Mucosa of rectum (tissue), 2 donors: ENCODE measurements around the gene SRBD1.

Source experiments
- H3K27ac ChIP-seq, 2 donors: one replicate each; pipeline ENCODE4 v1.7.0; 2013; ENCODE audit warnings: inconsistent platforms in 2 of 2, low read depth in 2 of 2, low read length in 2 of 2
- H3K27me3 ChIP-seq, 2 donors: one replicate each; pipeline ENCODE4 v1.7.0; 2013; ENCODE audit warnings: low read length in 2 of 2; ENCODE audit not compliant: control insufficient read depth in 2 of 2, insufficient read depth in 2 of 2
- H3K36me3 ChIP-seq, 2 donors: one replicate each; pipeline ENCODE4 v1.7.0; 2013; ENCODE audit warnings: low read length in 2 of 2; ENCODE audit not compliant: control insufficient read depth in 2 of 2, insufficient read depth in 2 of 2
- H3K4me1 ChIP-seq, 2 donors: one replicate each; pipeline ENCODE4 v1.7.0; 2013; ENCODE audit warnings: low read length in 2 of 2, mild to moderate bottlenecking in 1 of 2; ENCODE audit not compliant: control insufficient read depth in 2 of 2, insufficient read depth in 2 of 2
- H3K4me3 ChIP-seq, 2 donors: one replicate each; pipeline ENCODE4 v1.7.0; 2013; ENCODE audit warnings: low read length in 2 of 2
- H3K9ac ChIP-seq, 2 donors: one replicate each; pipeline ENCODE4 v1.7.0; 2013; ENCODE audit warnings: low read length in 2 of 2, low read depth in 1 of 2, mild to moderate bottlenecking in 1 of 2
- H3K9me3 ChIP-seq, 2 donors: one replicate each; pipeline ENCODE4 v1.7.0; 2013; ENCODE audit warnings: low read length in 2 of 2; ENCODE audit not compliant: control insufficient read depth in 2 of 2
- donor health status: healthy.
- donor health status: Normal muscosa, but diverticular disease.

The SRBD1 gene

DNA sequence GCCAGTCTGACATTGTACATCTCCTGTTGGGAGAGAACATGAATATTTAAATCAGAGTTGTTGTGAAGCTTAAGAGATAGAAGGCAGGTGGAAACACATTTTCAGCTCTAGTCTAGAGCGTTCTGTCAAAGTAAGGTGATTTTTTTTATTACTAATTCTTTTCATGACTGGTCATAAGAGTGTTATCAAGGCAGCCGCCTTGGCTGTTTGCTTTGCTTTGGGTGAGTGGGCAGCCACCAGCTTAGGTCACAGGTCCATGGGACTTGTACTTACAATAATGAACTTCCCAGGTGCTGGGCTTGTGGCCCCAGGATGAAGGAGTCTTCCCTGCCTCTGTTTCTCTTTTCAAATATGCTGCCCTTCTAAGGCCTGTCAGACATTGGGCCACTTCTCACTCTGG, 256.3 kb downstream of the SRBD1 start:
- no peaks in the 10 kb centered on the region for H3K9me3 ChIP-seq
- no peaks in the 10 kb centered on the region for H3K27me3 ChIP-seq
- H3K9ac ChIP-seq, result no peak overlapping the region
- H3K27ac ChIP-seq, result no peak overlapping the region
- no peak overlapping the region for H3K4me3 ChIP-seq
- no peaks in the 10 kb centered on the region for H3K36me3 ChIP-seq
- no peaks in the 10 kb centered on the region for H3K4me1 ChIP-seq

DNA sequence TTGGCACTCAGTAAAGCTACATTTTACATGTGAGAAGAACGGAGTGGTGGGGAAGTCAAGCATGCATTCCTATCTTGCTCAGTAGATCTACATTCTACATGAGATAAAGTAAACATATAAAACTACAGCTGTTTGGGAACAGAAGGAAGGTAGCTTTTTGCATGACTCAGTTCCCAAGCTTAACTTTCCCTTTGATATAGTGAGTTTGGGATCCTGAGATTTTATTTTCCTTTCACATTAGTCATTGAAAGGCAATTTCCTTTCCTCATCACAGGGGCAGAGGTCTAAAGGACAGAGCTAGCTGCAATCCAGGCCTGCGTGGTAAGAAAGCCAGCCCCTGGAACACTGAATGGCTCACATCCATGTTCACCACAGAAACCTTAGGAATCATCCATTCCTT, 257.2 kb downstream of the SRBD1 start:
- Histone ChIP-seq H3K4me3 (no peak overlapping the region), H3K9me3 (no peaks in the 10 kb centered on the region), H3K4me1 (no peaks in the 10 kb centered on the region), H3K36me3 (no peaks in the 10 kb centered on the region), H3K9ac (no peak overlapping the region), H3K27ac (no peak overlapping the region), H3K27me3 (no peaks in the 10 kb centered on the region)

DNA sequence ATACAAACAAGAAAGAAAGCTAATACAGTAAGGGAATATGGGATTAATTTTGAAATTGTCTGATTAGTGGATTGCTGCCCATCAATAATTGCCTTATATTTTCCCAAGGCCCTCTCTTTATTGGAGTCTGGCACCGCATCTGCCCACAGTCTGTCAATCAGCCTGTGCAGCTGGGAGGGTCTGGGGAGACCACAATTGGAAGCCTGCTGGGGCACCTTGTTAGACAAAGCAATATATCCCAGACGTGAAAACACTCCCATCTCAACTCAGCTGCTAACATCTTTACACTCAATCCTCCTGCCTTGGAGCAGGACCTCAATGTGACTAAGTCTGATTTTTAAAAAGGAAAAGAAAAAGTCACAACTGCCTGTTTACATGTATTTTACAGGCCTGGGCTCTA, 258.6 kb downstream of the SRBD1 start:
- Histone ChIP-seq H3K27me3 (no peaks in the 10 kb centered on the region), H3K4me3 (no peak overlapping the region), H3K36me3 (no peaks in the 10 kb centered on the region), H3K9me3 (no peaks in the 10 kb centered on the region), H3K27ac (no peak overlapping the region), H3K4me1 (no peaks in the 10 kb centered on the region), H3K9ac (no peak overlapping the region)

DNA sequence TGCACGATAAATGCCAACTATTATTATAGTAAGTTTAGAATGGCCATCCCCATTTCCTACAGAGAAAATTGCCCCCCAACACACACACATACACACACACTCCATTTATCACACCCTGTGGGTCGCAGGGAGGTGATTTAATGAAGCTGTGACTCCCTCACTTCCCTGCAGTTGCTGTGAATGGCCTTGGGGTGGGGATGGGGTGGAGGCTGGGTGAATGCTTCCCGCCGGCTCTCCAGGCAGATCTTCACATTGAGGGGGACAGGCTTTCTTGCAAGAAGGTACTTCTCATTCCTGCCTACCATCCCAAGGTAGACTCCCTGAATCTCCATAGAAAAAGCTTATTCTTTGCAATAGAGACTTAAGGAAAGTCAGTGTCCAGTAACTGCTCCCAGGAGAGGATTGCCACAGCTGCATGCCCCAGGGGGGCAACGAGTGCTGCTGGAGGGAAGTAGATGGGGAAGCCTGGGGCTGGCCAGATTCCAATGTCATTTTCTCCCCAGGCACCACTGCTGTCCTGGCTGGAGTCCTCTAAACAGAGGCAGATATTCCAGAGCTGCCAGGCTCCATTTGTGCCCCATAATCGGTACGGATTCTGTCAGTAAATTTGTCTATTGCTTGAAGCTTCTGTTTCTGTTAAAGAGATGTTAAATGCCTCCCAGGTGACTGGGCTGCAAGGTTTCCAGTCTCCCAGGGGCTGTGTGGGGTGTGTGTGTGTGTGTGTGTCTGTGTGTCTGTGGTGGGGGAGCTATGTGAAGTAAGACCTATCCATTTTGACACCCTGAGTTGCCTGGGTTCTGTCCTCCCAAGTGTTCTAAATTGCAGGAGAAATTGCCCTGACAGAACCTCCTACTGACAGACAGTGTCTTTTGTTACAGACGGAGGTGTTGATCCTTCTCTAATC, 265.5 kb downstream of the SRBD1 start:
- H3K36me3 ChIP-seq, result no peaks in the 10 kb centered on the region

DNA sequence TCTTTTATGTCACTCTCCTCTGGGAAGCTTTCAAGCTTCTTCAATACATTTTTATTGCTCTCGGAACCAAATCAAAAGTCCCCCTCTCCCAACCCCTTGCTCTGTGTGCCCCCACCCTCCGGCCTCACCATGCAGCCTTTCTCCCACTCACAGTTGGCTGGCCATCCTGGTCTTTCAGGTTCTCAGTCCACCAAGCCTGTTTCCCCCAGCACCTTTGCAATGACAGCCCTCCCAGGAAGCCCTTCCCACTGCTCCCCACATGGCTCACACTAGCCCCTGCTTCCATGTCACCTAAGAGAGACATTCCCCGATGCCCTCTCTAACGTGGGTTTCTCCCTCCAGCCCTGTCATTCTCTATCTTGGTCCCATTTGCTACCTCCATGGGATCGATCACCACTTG, 266.6 kb downstream of the SRBD1 start:
- no peaks in the 10 kb centered on the region for H3K9me3 ChIP-seq
- H3K4me1 ChIP-seq, result no peaks in the 10 kb centered on the region
- no peak overlapping the region for H3K4me3 ChIP-seq
- H3K27ac ChIP-seq, result no peak overlapping the region
- no peaks in the 10 kb centered on the region for H3K36me3 ChIP-seq
- peaks cover 0 to 3% of the 10 kb centered on the region in 2 donors for H3K27me3 ChIP-seq
- H3K9ac ChIP-seq, result no peak overlapping the region

More for the DNA sequence above, 265.5 kb downstream of the SRBD1 start:
- no peaks in the 10 kb centered on the region for H3K4me1 ChIP-seq
- no peak overlapping the region for H3K27ac ChIP-seq
- peaks cover 0 to 3% of the 10 kb centered on the region in 2 donors for H3K27me3 ChIP-seq
- H3K4me3 ChIP-seq, result no peak overlapping the region
- no peaks in the 10 kb centered on the region for H3K9me3 ChIP-seq
- no peak overlapping the region for H3K9ac ChIP-seq

DNA sequence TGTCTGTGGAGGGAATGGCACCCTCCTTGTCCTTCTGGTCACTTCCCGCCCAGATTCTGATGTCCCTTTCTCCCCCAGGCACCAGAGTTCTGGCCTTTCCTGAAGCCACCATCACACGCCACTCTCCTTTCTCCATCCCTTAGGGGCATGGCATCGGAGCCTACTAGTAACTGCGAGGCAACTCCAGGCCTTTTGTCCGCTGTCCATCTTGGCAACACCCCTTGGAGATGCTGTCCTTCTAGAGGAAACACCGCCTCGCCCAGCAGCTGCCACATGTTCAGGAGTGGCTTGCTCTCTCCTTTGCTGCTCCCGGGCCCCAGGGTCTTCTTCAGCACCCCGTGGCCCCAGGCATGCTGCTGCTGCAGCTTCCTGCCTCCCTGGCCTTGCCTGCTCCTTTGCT, 267.0 kb downstream of the SRBD1 start:
- Histone ChIP-seq H3K27me3 (peaks cover 0 to 3% of the 10 kb centered on the region in 2 donors), H3K4me1 (no peaks in the 10 kb centered on the region), H3K9me3 (no peaks in the 10 kb centered on the region), H3K27ac (no peak overlapping the region), H3K4me3 (no peak overlapping the region), H3K36me3 (no peaks in the 10 kb centered on the region), H3K9ac (no peak overlapping the region)

DNA sequence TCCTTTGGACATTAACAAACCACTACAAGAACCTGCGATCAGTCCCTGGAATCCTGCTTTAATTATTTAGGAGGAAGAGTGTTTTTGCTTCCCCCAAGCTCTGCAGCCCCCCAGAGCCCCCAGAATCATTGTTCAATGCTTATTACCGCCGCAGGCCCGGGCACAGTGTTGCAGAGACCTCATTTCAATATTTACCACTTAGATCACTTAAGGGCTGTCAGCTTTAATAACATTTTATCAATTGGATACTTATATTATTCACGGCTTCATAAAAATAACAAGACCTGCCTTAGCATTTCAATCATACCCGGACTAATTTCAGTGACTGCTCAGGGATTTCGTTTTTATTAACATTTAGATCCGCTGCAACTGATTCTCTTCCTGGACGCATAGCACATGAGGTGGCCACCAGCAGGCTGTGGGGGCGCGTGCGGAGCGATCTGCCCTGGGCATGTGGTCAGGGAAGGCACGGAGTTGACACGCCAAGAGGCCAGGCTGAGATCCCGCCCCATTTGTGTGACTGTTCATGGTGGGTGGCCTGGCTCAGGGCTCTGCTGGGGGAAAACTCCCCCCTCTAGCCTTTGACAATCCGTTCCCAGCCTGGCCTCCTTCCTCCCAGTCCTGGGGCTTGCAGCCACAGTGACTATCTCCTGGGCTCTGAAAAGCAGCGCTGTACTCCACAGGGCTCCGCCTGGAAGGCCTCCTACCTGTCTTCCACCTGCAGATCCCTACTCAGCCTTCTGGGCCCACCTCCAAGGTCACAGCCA, 267.6 kb downstream of the SRBD1 start:
- Histone ChIP-seq H3K4me3 (no peak overlapping the region), H3K27ac (no peak overlapping the region), H3K27me3 (peaks cover 0 to 3% of the 10 kb centered on the region in 2 donors), H3K36me3 (no peaks in the 10 kb centered on the region), H3K9ac (no peak overlapping the region), H3K9me3 (no peaks in the 10 kb centered on the region), H3K4me1 (no peaks in the 10 kb centered on the region)

DNA sequence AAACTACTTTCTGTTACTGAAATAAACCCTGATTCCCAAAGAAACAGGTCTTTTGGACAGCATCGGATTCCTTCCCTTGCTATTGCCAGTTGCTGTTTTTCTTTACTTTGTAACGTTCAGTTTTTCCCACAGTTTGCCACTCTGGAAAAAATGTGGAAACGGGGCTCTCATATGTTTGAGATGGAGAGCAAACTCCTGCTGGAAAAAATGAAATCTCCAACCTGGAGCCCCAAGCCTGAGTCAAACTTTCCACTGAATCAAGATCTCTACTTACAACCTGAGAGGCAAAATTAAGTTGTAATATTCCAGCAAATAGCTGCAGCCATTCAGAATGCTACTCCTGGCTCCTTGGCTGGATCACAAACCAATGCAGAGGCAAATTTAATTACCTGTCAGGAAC, 270.7 kb downstream of the SRBD1 start:
- no peaks in the 10 kb centered on the region for H3K36me3 ChIP-seq
- H3K27ac ChIP-seq, result no peak overlapping the region
- no peaks in the 10 kb centered on the region for H3K27me3 ChIP-seq
- H3K9ac ChIP-seq, result no peak overlapping the region
- H3K4me1 ChIP-seq, result no peaks in the 10 kb centered on the region
- H3K4me3 ChIP-seq, result no peak overlapping the region
- H3K9me3 ChIP-seq, result no peaks in the 10 kb centered on the region

DNA sequence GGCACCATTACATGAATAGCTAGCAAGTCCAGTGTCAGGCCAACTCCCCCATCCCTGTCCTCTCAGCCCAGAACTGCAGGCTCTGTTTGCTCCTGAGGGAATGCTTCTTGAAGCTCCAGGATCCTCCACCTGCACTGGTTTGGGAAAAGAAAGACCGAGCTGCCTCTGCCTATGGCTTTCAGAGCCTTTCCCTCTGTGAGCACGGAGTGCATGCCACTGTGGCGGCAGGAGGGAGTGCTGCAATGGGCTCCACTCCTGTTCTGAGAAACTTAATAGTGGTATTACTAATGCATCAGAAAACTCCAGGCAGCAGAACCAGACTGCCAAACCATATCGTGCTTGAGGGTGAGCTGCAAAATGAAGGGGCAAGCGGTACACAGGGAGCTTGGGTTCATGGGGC, 271.8 kb downstream of the SRBD1 start:
- no peaks in the 10 kb centered on the region for H3K9me3 ChIP-seq
- no peak overlapping the region for H3K4me3 ChIP-seq
- H3K36me3 ChIP-seq, result no peaks in the 10 kb centered on the region
- H3K9ac ChIP-seq, result no peak overlapping the region
- H3K27ac ChIP-seq, result no peak overlapping the region
- no peaks in the 10 kb centered on the region for H3K4me1 ChIP-seq
- no peaks in the 10 kb centered on the region for H3K27me3 ChIP-seq
